ENCODE data around the gene UTP4. TPM values are rescaled to one million over a fixed set of nuclear protein-coding genes. Genes with fewer than 3 reads are reported as not detected.

UTP4 gene
- total RNA-seq, 1 experiment from 2014 or later = 125 TPM

DNA sequence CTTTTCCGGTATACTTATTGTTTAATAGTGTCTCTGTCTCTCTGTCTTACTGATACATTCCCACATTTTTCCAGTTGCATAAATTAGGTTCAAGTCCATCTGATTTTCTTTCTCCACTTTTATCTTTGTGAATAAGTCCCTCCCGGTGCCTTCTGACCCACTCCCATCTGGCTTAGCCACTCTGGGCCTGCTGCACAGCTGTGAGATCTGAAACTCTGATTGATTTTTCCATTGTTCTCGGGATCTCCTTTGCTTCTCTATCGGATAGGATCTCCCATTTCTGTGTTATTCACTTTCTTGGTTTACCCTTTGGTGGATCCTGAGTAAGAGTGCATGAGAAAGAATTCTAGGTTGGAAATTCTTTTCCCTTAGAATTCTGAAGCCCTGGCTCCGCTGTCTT, 8.6 kb downstream of the UTP4 start:
- CTCF ChIA-PET = no interaction called here
- BruUV-seq (replicated peaks) = no TSS peak
- no peaks in the 10 kb centered on the region for H3K27me3 ChIP-seq (ENCODE audit: insufficient read depth, low read length)
- H2AFZ ChIP-seq (ENCODE audit: low read depth, low read length, poor library complexity, severe bottlenecking) = no peak overlapping the region
- H3K4me3 ChIP-seq (replicated peaks in 1 of 2; ENCODE audit: low read depth in 1 of 2, low read length in 2 of 2) = no peak overlapping the region
- no peak overlapping the region for H3K27ac ChIP-seq (ENCODE audit: low read depth, low read length)
- H3K9me3 ChIP-seq (ENCODE audit: control insufficient read depth in 1 of 2, insufficient read depth in 1 of 2, low read depth in 1 of 2, low read length in 2 of 2) = no peaks in the 10 kb centered on the region
- POLR2A ChIA-PET = no interaction called here
- no peak overlapping the region for H3K9ac ChIP-seq (ENCODE audit: low read length)
- TF ChIP-seq JUND (IDR thresholded peaks at IDR 0.05) = no peak
- TF ChIP-seq, protein P1, sequence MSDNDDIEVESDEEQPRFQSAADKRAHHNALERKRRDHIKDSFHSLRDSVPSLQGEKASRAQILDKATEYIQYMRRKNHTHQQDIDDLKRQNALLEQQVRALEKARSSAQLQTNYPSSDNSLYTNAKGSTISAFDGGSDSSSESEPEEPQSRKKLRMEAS (IDR thresholded peaks at IDR 0.05) = no peak
- no peak for TF ChIP-seq CEBPB (IDR thresholded peaks at IDR 0.05; ENCODE audit: low read depth)
- TF ChIP-seq, protein P2, sequence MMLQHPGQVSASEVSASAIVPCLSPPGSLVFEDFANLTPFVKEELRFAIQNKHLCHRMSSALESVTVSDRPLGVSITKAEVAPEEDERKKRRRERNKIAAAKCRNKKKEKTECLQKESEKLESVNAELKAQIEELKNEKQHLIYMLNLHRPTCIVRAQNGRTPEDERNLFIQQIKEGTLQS (IDR thresholded peaks at IDR 0.05) = no peak
- TF ChIP-seq, protein P3, sequence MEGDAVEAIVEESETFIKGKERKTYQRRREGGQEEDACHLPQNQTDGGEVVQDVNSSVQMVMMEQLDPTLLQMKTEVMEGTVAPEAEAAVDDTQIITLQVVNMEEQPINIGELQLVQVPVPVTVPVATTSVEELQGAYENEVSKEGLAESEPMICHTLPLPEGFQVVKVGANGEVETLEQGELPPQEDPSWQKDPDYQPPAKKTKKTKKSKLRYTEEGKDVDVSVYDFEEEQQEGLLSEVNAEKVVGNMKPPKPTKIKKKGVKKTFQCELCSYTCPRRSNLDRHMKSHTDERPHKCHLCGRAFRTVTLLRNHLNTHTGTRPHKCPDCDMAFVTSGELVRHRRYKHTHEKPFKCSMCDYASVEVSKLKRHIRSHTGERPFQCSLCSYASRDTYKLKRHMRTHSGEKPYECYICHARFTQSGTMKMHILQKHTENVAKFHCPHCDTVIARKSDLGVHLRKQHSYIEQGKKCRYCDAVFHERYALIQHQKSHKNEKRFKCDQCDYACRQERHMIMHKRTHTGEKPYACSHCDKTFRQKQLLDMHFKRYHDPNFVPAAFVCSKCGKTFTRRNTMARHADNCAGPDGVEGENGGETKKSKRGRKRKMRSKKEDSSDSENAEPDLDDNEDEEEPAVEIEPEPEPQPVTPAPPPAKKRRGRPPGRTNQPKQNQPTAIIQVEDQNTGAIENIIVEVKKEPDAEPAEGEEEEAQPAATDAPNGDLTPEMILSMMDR (IDR thresholded peaks at IDR 0.05 in 2 of 3, conservative IDR thresholded peaks at IDR 0.05 in 1 of 3; ENCODE audit: borderline replicate concordance in 1 of 3, insufficient read depth in 1 of 3, low read depth in 2 of 3, low read length in 2 of 3) = no peak
- TF ChIP-seq YY1 (IDR thresholded peaks at IDR 0.05; ENCODE audit: extremely low read depth, insufficient replicate concordance, low read depth, low read length) = no peak
- TF ChIP-seq, protein P4, sequence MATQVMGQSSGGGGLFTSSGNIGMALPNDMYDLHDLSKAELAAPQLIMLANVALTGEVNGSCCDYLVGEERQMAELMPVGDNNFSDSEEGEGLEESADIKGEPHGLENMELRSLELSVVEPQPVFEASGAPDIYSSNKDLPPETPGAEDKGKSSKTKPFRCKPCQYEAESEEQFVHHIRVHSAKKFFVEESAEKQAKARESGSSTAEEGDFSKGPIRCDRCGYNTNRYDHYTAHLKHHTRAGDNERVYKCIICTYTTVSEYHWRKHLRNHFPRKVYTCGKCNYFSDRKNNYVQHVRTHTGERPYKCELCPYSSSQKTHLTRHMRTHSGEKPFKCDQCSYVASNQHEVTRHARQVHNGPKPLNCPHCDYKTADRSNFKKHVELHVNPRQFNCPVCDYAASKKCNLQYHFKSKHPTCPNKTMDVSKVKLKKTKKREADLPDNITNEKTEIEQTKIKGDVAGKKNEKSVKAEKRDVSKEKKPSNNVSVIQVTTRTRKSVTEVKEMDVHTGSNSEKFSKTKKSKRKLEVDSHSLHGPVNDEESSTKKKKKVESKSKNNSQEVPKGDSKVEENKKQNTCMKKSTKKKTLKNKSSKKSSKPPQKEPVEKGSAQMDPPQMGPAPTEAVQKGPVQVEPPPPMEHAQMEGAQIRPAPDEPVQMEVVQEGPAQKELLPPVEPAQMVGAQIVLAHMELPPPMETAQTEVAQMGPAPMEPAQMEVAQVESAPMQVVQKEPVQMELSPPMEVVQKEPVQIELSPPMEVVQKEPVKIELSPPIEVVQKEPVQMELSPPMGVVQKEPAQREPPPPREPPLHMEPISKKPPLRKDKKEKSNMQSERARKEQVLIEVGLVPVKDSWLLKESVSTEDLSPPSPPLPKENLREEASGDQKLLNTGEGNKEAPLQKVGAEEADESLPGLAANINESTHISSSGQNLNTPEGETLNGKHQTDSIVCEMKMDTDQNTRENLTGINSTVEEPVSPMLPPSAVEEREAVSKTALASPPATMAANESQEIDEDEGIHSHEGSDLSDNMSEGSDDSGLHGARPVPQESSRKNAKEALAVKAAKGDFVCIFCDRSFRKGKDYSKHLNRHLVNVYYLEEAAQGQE (IDR thresholded peaks at IDR 0.05; ENCODE audit: low read depth) = no peak
- no peak for TF ChIP-seq TCF7L2 (IDR thresholded peaks at IDR 0.05; ENCODE audit: borderline replicate concordance, extremely low read depth, insufficient read depth, insufficient read length)
- TF ChIP-seq ZFX (IDR thresholded peaks at IDR 0.05) = no peak
- H3K79me2 ChIP-seq (ENCODE audit: insufficient read depth, low read length) = peaks cover 92% of the 10 kb centered on the region
- RAD21 ChIA-PET (ENCODE audit: low non-redundant PET in 1 of 2, low total read pairs in 2 of 2, uncharacterized antibody in 2 of 2, unreplicated experiment in 2 of 2) = no interaction called here
- intact Hi-C loops (cut with micrococcal nuclease) = no loop called here
- no peak overlapping the region for H3K4me2 ChIP-seq (ENCODE audit: low read length)
- H3K36me3 ChIP-seq (ENCODE audit: control insufficient read depth in 1 of 2, insufficient read depth in 2 of 2, low read length in 2 of 2) = peaks cover 62 to 85% of the 10 kb centered on the region in 2 experiments
- DNase-seq (ENCODE audit: low read depth, low spot score) (no peak), ATAC-seq (no peak)
- H3K9me2 ChIP-seq (ENCODE audit: insufficient read depth) = no peaks in the 10 kb centered on the region
- no peaks in the 10 kb centered on the region for H3K4me1 ChIP-seq (ENCODE audit: control insufficient read depth in 1 of 2, insufficient read depth in 2 of 2, low read length in 2 of 2)
- H4K20me1 ChIP-seq (ENCODE audit: insufficient read depth) = peaks cover 22% of the 10 kb centered on the region; the same call in 1 of the 2 replicates

Data from HCT116 (cell line).